ENCODE data around the gene E2F3. TPM values are rescaled to one million over a fixed set of nuclear protein-coding genes. Genes with fewer than 3 reads are reported as not detected.

Gene E2F3
- total and polyA plus RNA-seq, 10 of the 15 experiments (the other 5 are each of a cell fraction or from before 2014, with no cell fraction given), result 5.1 to 16.8 (median 10.6) TPM

- Histone ChIP-seq H3K27me3 (replicated peaks in 1 of 2; ENCODE audit: control insufficient read depth in 2 of 2, insufficient read depth in 2 of 2, low read length in 1 of 2) (no peaks in the 10 kb centered on the region), H3K79me2 (ENCODE audit: control insufficient read depth, insufficient read depth, low read length) (no peaks in the 10 kb centered on the region), H3K4me2 (ENCODE audit: control insufficient read depth, insufficient read depth) (no peak overlapping the region), H3K4me1 (ENCODE audit: control insufficient read depth, insufficient read depth, low read length) (no peaks in the 10 kb centered on the region), H3K36me3 (ENCODE audit: control insufficient read depth in 2 of 2, insufficient read depth in 2 of 2, low read length in 1 of 2) (no peaks in the 10 kb centered on the region), H3K9me3 (replicated peaks; ENCODE audit: control insufficient read depth, insufficient read depth, low read length) (no peaks in the 10 kb centered on the region), H3K9ac (ENCODE audit: control insufficient read depth, insufficient read depth, low read length) (no peak overlapping the region), H2AFZ (ENCODE audit: control insufficient read depth, low read depth, low read length) (no peak overlapping the region), H4K20me1 (ENCODE audit: control insufficient read depth, insufficient read depth) (no peaks in the 10 kb centered on the region), H3K27ac (ENCODE audit: control insufficient read depth, insufficient read depth) (no peak overlapping the region), H3K4me3 (no peak overlapping the region)
- ChIA-PET CTCF (interaction anchor here (0.9 kb wide), 1 partner anchor 24 kb away, joined by 3 read pairs; no protein-coding TSS in a partner anchor), RAD21 (ENCODE audit: unreplicated experiment) (no interaction called here), POLR2A (interaction anchor here (0.5 to 1.0 kb wide), 2 partner anchors 15 to 28 kb away, joined by 4 to 7 read pairs; no protein-coding TSS in a partner anchor), SMC1A (ENCODE audit: uncharacterized antibody, unreplicated experiment) (interaction anchor here (0.8 to 1.3 kb wide), 3 partner anchors 10 to 38 kb away, joined by 3 to 5 read pairs (median 4); no protein-coding TSS in a partner anchor)
- in situ Hi-C loops (cut with MboI), result no loop called here
- WGBS (ENCODE audit: insufficient coverage, insufficient replicate concordance, low lambda C conversion rate, missing lambda C conversion rate), result 37% methylated on average over 3 of the region's 3 CpGs
- intact Hi-C loops (cut with micrococcal nuclease; ENCODE audit: unreplicated experiment), result no loop called here
- ATAC-seq (no peak), FAIRE-seq (no peak), DNase-seq (ENCODE audit: low read depth, low spot score) (no peak)
- TF ChIP-seq ZBTB33 (IDR thresholded peaks at IDR 0.05), result no peak
- TF ChIP-seq, protein P1, sequence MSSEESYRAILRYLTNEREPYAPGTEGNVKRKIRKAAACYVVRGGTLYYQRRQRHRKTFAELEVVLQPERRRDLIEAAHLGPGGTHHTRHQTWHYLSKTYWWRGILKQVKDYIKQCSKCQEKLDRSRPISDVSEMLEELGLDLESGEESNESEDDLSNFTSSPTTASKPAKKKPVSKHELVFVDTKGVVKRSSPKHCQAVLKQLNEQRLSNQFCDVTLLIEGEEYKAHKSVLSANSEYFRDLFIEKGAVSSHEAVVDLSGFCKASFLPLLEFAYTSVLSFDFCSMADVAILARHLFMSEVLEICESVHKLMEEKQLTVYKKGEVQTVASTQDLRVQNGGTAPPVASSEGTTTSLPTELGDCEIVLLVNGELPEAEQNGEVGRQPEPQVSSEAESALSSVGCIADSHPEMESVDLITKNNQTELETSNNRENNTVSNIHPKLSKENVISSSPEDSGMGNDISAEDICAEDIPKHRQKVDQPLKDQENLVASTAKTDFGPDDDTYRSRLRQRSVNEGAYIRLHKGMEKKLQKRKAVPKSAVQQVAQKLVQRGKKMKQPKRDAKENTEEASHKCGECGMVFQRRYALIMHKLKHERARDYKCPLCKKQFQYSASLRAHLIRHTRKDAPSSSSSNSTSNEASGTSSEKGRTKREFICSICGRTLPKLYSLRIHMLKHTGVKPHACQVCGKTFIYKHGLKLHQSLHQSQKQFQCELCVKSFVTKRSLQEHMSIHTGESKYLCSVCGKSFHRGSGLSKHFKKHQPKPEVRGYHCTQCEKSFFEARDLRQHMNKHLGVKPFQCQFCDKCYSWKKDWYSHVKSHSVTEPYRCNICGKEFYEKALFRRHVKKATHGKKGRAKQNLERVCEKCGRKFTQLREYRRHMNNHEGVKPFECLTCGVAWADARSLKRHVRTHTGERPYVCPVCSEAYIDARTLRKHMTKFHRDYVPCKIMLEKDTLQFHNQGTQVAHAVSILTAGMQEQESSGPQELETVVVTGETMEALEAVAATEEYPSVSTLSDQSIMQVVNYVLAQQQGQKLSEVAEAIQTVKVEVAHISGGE (CRISPR knock-in tag; IDR thresholded peaks at IDR 0.05), result no peak
- no peak for TF ChIP-seq MXI1 (IDR thresholded peaks at IDR 0.05; ENCODE audit: low read depth, low read length)
- no peak for TF ChIP-seq FOXK2 (IDR thresholded peaks at IDR 0.05)
- no peak for TF ChIP-seq CTCF (IDR thresholded peaks at IDR 0.05 in 2 of 3, conservative IDR thresholded peaks at IDR 0.05 in 1 of 3; ENCODE audit: control insufficient read depth in 2 of 3, extremely low read depth in 1 of 3, insufficient read depth in 1 of 3, low read depth in 3 of 3, low read length in 3 of 3)
- TF ChIP-seq HDAC6 (IDR thresholded peaks at IDR 0.05; ENCODE audit: unreplicated experiment), result no peak
- no peak for TF ChIP-seq IKZF1 (conservative IDR thresholded peaks at IDR 0.05)
- TF ChIP-seq PBX3 (IDR thresholded peaks at IDR 0.05; ENCODE audit: insufficient replicate concordance, low read depth, low read length), result no peak
- no peak for TF ChIP-seq STAT1 (conservative IDR thresholded peaks at IDR 0.05)
- no TSS peak for BruUV-seq (replicated peaks)
Observed at GRCh38 chr6:20375436-20375835, 26.2 kb upstream of the E2F3 start.
